ENCODE data around the gene HIPK1. TPM values are rescaled to one million over a fixed set of nuclear protein-coding genes. Genes with fewer than 3 reads are reported as not detected.
"Not testable (repeated sequence)": the region's sequence is repeated elsewhere in the genome, so short reads cannot be mapped to it uniquely, and the experiment has no call there.

HIPK1 gene
- total RNA-seq, 1 donor from 2014 or later = 35.5 TPM

DNA sequence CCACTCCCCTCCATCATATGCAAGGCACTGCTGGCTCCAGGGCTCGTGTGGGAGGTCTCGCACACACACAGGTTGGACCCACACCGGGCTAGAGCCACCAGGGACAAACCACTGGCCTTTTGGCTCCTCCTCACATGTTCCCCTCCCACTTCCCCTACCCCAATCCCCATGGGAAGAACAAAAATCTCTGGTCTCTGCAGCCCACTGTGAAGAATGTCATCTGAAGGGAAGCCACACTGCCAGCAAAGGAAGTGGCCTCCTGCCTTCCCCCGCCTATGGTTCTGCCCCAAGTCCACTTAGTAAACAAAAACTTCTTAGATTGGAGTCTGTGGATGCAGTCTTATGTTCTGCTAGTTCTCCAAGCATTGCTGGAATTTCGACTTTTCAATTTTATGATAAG lies 74.3 kb downstream of the HIPK1 start:
- DNase-seq (ENCODE audit: low spot score in 2 of 2) (no peak), FAIRE-seq (no peak)

- FAIRE-seq; DNase-seq (ENCODE audit: low spot score in 2 of 2): not testable (repeated sequence)
Measured at GRCh38 chr1:114006825-114007224, 77.7 kb downstream of the HIPK1 start.

DNA sequence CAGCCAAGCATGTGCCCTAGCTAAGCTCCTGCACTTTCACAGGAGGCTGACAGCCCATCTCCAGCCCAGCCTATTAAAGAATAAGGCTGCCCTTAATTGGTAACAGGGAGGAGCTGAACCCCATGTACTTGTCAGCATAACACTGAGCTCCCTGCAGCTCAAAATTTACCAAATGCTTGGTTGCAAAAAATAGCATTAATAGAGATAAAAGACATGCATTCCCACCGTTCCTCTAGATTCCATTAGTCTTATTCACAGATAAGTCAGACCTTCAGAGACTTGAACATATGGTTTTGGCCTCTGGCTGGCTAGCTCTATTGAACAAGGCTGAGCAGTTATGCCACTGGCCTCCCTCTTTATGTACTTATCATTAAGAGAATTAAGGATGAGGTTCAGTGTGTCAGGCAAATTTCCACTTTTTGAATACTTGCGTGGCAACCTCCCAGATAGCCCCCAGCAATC lies 79.4 kb downstream of the HIPK1 start:
- DNase-seq (ENCODE audit: low spot score in 2 of 2) (no peak), FAIRE-seq (no peak)

GRCh38 chr1:114008993-114009392 lies 79.9 kb downstream of the HIPK1 start:
- no peak for DNase-seq (ENCODE audit: low spot score in 2 of 2)
- no peak for FAIRE-seq

DNA sequence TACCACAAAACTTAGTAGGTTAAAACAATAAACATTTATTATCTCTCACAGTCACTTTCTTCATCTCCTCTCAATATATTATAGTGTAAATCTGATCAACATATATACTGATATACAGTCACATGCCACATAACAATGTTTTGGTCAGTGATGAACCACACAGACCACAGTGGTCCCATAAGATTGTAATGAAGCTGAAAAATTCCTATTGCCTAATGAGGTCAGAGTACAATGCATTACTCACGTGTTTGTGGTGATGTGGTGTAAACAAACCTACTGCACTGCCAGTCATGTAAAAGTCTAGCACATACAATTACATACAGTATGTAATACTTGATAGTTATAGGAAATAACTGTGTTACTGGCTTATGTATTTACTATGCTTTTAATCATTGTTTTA lies 80.3 kb downstream of the HIPK1 start:
- no peak for FAIRE-seq
- DNase-seq (ENCODE audit: low spot score in 2 of 2) = no peak

DNA sequence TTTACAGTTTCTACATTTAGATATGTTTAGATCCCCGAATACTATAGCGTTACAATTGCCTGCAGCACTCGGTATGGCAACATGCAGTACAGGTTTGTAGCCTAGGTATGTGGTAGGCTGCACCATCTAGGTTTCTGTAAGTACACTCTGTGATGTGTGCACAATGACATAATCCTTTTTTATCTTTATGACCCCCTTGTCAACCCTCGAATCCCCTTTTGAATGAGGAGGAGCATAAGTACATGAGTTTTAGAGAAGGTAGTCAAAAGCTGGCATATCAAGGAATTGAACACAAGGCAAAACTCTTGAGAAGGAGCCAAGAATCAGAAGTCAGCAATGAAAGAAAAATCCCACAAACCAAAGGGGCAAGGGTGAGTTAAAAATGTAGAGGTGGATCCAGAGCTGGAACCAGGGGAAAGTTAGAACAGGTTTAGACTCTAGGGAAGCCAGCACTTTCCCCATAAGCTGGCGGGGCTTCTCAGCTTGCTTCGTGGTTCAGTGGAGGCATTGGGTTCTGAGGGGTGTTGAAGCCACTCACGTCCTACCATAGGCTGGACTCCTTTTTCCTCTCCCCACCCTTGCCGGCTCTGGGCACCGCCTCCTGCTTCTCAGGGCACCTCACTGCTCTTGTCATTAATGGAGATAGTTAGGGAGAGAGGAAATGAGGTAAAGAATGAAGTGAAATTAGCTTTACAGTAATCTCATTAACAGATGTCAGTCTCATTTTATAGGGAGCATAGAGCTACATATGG lies 81.5 kb downstream of the HIPK1 start:
- DNase-seq (ENCODE audit: low spot score in 2 of 2) (no peak), FAIRE-seq (no peak)

GRCh38 chr1:114011796-114012195 lies 82.7 kb downstream of the HIPK1 start:
- no peak for FAIRE-seq
- no peak for DNase-seq (ENCODE audit: low spot score in 2 of 2)

DNA sequence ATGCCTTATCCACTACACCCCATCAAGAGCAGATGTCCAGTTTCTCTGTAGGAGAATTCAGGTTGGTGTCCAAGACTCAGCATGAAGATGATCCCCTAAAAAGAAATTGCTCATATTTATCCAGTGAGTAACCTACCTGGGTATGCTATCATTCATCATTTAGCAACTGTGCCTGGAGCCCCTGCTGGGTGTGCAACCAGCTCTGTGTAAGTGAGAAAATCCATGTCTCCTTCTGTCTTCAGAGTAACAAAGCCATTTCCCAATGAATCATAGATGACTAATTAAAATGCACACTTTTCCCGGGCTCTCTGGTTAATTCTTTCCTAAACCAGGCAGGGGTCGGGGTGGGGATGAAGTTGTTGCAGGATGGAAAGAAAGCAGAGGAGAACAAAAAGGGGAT lies 86.0 kb downstream of the HIPK1 start:
- DNase-seq (ENCODE audit: low spot score in 2 of 2) = no peak
- no peak for FAIRE-seq

GRCh38 chr1:114019724-114020123 lies 90.6 kb downstream of the HIPK1 start:
- DNase-seq (ENCODE audit: low spot score in 2 of 2); FAIRE-seq: not testable (repeated sequence)

- no peak for FAIRE-seq
- no peak for DNase-seq (ENCODE audit: low spot score in 2 of 2)
Measured at GRCh38 chr1:114021665-114022099, 92.6 kb downstream of the HIPK1 start.

DNA sequence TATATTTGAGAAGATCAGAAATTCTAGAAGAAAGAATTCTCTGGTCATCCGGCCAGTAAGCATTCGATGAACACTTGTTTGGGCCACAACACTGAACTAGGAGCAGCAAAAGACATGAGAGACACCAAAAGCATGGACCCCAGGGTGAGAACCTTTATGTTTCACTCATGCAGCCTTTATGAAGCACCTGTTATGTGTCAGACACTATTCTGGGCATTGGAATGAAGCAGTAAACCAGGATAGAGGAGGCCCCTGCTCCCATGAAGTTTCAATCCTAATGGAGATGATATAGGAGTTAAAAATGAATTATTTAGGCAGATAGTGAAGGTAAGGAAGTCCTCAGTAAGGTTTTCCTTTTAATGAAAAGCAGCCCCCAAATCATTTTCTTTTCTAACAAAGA lies 93.8 kb downstream of the HIPK1 start:
- FAIRE-seq = no peak
- no peak for DNase-seq (ENCODE audit: low spot score in 2 of 2)

DNA sequence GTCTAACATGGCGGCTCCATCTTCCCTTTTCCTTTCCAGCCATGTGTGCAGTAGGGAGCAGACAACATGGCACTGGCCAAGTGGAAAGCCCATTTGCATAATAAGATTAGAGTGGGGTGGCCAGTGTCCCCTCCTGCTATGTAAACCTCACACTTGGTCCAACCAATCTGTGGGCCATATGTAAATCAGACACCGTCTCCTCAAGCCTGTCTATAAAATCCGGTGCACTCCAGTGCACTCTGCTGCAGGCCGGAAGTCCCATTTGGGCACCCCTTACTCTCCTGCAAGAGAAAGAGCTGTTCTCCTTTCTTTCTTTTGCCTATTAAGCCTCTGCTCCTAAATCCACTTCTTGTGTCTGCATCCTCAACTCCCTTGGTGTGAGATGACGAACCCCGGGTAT lies 94.3 kb downstream of the HIPK1 start:
- FAIRE-seq = no peak
- no peak for DNase-seq (ENCODE audit: low spot score in 2 of 2)

DNA sequence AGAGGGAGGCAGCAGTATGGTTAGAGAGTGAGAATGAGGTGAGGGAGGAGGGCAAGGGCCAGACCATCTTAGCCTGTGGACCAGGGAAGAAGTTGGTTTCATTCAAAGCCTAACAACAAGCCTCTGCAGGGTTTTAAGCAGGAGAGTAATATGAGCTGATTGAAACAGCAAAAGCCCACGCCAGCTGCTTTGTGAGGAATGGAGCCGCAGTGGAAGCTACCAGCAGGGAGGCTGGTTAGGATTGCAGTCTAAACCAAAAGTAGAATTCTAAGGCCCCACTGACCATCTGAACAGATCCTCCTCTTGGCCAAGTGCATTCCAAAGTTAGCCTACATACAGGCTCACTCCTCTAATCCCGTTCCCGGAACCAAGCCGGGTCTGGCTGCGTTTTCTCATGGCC lies 94.9 kb downstream of the HIPK1 start:
- DNase-seq (ENCODE audit: low spot score in 2 of 2) (no peak), FAIRE-seq (no peak)

- FAIRE-seq (no peak), DNase-seq (ENCODE audit: low spot score in 2 of 2) (no peak)
Measured at GRCh38 chr1:114025609-114026401, 96.7 kb downstream of the HIPK1 start.

DNA sequence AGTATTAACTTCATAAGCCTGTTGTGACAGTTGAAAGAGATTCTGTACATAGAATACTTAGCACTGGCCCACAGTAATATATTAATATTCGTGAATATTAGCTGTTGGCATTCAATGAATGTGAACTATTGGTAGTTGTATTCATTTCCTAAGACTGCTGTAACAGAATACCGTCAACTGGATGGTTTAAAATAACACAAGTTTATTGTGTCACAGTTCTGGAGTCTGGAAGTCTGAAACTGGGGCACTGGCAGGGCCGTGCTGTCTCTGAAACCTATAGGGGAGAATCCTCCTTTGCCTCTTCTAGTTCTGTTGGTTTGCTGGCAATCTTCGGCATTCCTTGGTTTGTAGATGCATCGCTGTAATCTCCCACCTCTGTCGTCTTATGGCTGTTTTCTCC lies 97.7 kb downstream of the HIPK1 start:
- DNase-seq (ENCODE audit: low spot score in 2 of 2) (no peak), FAIRE-seq (no peak)

Other genes with a start within 250 kb of the HIPK1 start
- 33.0 TPM for gene PHTF1, start 169.8 kb upstream of the HIPK1 start, total RNA-seq
- 66.0 TPM for gene RSBN1, start 116.8 kb upstream of the HIPK1 start, total RNA-seq
- gene PTPN22, start 57.6 kb upstream of the HIPK1 start, total RNA-seq = 0.82 TPM
- 0.82 TPM for gene BCL2L15, start 41.7 kb upstream of the HIPK1 start, total RNA-seq
- 27.3 TPM for gene AP4B1, start 24.5 kb upstream of the HIPK1 start, total RNA-seq
- gene DCLRE1B, start 24.0 kb upstream of the HIPK1 start, total RNA-seq = 6.5 TPM
- gene OLFML3, start 50.1 kb downstream of the HIPK1 start, total RNA-seq = 17.5 TPM
- 12.6 TPM for gene SYT6, start 224.5 kb downstream of the HIPK1 start, total RNA-seq

All from frontal cortex (tissue), 4 donors.